Panc1 (cell line): Measurements from ENCODE around the gene PRLR. TPM values are rescaled to one million over a fixed set of nuclear protein-coding genes. Genes with fewer than 3 reads are reported as not detected.

Experiments
- ATAC-seq: fragments of 200-7000 bp; cut with Tn5 transposase; 2 replicates; pipeline ENCODE4 v1.9.1; 2020; ENCODE audit warnings: mild to moderate bottlenecking, moderate library complexity
- BruUV-seq: library from RNA; stranded (reverse); fragments of 400-500 nt; replicated peaks from 2 replicates; lab custom pipeline; 2021; lab: Mats Ljungman, UMichigan
- CTCF ChIA-PET: fragments of 300-600 bp; sonication (Branson Sonifier 250); formaldehyde crosslinking; loops from one replicate; lab custom pipeline; 2022; ENCODE audit warnings: antibody characterized with exemption; lab: Charles Lee
- POLR2A ChIA-PET: fragments of 300-600 bp; sonication (Branson Sonifier 250); formaldehyde crosslinking; loops from one replicate; lab custom pipeline; 2022; ENCODE audit warnings: antibody characterized with exemption; lab: Charles Lee
- DNase-seq: peaks from one replicate; pipeline ENCODE4 v3.0.0-alpha.2; 2010; ENCODE audit warnings: low read depth, low spot score
- H3K27ac ChIP-seq: 2 replicates; pipeline ENCODE4 v1.5.1; 2011; ENCODE audit warnings: mild to moderate bottlenecking, low read length, inconsistent platforms
- H3K27me3 ChIP-seq: fragments of 200-500 bp; sonication (Bioruptor generic); 2 replicates; pipeline ENCODE4 v1.6.0; 2014; ENCODE audit warnings: low read length, inconsistent platforms; ENCODE audit not compliant: control insufficient read depth, insufficient read depth
- H3K36me3 ChIP-seq: fragments of 200-500 bp; sonication (Bioruptor generic); 2 replicates; pipeline ENCODE4 v1.5.1; 2014; ENCODE audit warnings: inconsistent platforms, mild to moderate bottlenecking, low read length, moderate library complexity; ENCODE audit not compliant: control insufficient read depth, insufficient read depth
- H3K4me1 ChIP-seq: 2 replicates; pipeline ENCODE4 v1.5.1; 2011; ENCODE audit warnings: inconsistent platforms, mild to moderate bottlenecking, low read length, moderate library complexity; ENCODE audit not compliant: control insufficient read depth, insufficient read depth
- H3K4me3 ChIP-seq, 2 experiments: 2 replicates each; pipeline ENCODE4 v1.5.1; 2011 to 2012; ENCODE audit warnings: low read depth in 2 of 2, low read length in 2 of 2, mild to moderate bottlenecking in 2 of 2, inconsistent platforms in 1 of 2, moderate library complexity in 1 of 2
- H3K9me3 ChIP-seq: fragments of 200-500 bp; sonication (Bioruptor generic); 2 replicates; pipeline ENCODE4 v1.5.1; 2014; ENCODE audit warnings: low read depth, mild to moderate bottlenecking, inconsistent platforms, low read length, moderate library complexity; ENCODE audit not compliant: control insufficient read depth, insufficient read depth
- POLR2AphosphoS5 ChIP-seq: IDR thresholded peaks from 2 replicates; pipeline ENCODE4 v1.6.1; 2012; ENCODE audit warnings: mild to moderate bottlenecking, low read depth, low read length, moderate library complexity
- SIN3A ChIP-seq: IDR thresholded peaks from 2 replicates; pipeline ENCODE4 v1.6.1; 2012; ENCODE audit warnings: low read depth, mild to moderate bottlenecking, low read length, moderate library complexity, borderline replicate concordance; ENCODE audit not compliant: insufficient read depth
- TCF7L2 ChIP-seq: IDR thresholded peaks from 2 replicates; pipeline ENCODE4 v1.6.1; 2011; ENCODE audit warnings: mild to moderate bottlenecking, low read depth, low read length, inconsistent platforms
- in situ Hi-C: cut with HindIII; loops from 2 replicates; pipeline ENCODE4 v1.10.0; 2016; ENCODE audit warnings: low sequenced_read_pairs, low pct_unique_long_range_greater_than_20kb
- intact Hi-C: fragments of 100-400 bp; cut with micrococcal nuclease; formaldehyde crosslinking; loops from one replicate; pipeline ENCODE4 v1.10.0; 2022; ENCODE audit not compliant: unreplicated experiment
- total RNA-seq: library from RNA; stranded (reverse); gene quantifications from one replicate; pipeline ENCODE4 v1.2.1, GENCODE V29; 2021; ENCODE audit not compliant: unreplicated experiment
- TF ChIP-seq, protein P1 (sequence below): fragments of 450-650 bp; IDR thresholded peaks from 2 replicates; pipeline ENCODE4 v1.5.1; 2017; ENCODE audit warnings: mild to moderate bottlenecking
- TF ChIP-seq, protein P2 (sequence below), 2 experiments: IDR thresholded peaks; 2 replicates each; pipeline ENCODE4 v1.6.1; 2011 to 2012; ENCODE audit warnings: low read depth in 2 of 2, control low read depth in 1 of 2, low read length in 1 of 2, mild to moderate bottlenecking in 1 of 2, moderate library complexity in 1 of 2; ENCODE audit not compliant: insufficient read depth in 1 of 2

The PRLR gene
- total RNA-seq, 1 experiment from 2014 or later = 0.46 TPM

GRCh38 chr5:35044649-35045048 lies 185.6 kb downstream of the PRLR start:
- no peaks in the 10 kb centered on the region for H3K4me1 ChIP-seq
- H3K36me3 ChIP-seq = no peaks in the 10 kb centered on the region
- H3K9me3 ChIP-seq = no peaks in the 10 kb centered on the region
- intact Hi-C loops (no loop called here), in situ Hi-C loops (no loop called here)
- ATAC-seq = no peak
- peaks cover 3% of the 10 kb centered on the region for H3K27me3 ChIP-seq
- TF ChIP-seq SIN3A (no peak), POLR2AphosphoS5 (no peak), TCF7L2 (no peak)
- TF ChIP-seq, protein P1, sequence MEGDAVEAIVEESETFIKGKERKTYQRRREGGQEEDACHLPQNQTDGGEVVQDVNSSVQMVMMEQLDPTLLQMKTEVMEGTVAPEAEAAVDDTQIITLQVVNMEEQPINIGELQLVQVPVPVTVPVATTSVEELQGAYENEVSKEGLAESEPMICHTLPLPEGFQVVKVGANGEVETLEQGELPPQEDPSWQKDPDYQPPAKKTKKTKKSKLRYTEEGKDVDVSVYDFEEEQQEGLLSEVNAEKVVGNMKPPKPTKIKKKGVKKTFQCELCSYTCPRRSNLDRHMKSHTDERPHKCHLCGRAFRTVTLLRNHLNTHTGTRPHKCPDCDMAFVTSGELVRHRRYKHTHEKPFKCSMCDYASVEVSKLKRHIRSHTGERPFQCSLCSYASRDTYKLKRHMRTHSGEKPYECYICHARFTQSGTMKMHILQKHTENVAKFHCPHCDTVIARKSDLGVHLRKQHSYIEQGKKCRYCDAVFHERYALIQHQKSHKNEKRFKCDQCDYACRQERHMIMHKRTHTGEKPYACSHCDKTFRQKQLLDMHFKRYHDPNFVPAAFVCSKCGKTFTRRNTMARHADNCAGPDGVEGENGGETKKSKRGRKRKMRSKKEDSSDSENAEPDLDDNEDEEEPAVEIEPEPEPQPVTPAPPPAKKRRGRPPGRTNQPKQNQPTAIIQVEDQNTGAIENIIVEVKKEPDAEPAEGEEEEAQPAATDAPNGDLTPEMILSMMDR = no peak
- TF ChIP-seq, protein P2, sequence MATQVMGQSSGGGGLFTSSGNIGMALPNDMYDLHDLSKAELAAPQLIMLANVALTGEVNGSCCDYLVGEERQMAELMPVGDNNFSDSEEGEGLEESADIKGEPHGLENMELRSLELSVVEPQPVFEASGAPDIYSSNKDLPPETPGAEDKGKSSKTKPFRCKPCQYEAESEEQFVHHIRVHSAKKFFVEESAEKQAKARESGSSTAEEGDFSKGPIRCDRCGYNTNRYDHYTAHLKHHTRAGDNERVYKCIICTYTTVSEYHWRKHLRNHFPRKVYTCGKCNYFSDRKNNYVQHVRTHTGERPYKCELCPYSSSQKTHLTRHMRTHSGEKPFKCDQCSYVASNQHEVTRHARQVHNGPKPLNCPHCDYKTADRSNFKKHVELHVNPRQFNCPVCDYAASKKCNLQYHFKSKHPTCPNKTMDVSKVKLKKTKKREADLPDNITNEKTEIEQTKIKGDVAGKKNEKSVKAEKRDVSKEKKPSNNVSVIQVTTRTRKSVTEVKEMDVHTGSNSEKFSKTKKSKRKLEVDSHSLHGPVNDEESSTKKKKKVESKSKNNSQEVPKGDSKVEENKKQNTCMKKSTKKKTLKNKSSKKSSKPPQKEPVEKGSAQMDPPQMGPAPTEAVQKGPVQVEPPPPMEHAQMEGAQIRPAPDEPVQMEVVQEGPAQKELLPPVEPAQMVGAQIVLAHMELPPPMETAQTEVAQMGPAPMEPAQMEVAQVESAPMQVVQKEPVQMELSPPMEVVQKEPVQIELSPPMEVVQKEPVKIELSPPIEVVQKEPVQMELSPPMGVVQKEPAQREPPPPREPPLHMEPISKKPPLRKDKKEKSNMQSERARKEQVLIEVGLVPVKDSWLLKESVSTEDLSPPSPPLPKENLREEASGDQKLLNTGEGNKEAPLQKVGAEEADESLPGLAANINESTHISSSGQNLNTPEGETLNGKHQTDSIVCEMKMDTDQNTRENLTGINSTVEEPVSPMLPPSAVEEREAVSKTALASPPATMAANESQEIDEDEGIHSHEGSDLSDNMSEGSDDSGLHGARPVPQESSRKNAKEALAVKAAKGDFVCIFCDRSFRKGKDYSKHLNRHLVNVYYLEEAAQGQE (IDR thresholded peaks at IDR 0.05; ENCODE audit: insufficient read depth in 1 of 2, low read depth in 2 of 2, low read length in 1 of 2) = no peak
- BruUV-seq = no TSS peak
- H3K4me3 ChIP-seq = no peak overlapping the region
- H3K27ac ChIP-seq = no peak overlapping the region
- ChIA-PET CTCF (no interaction called here), POLR2A (no interaction called here)
- no peak for DNase-seq

DNA sequence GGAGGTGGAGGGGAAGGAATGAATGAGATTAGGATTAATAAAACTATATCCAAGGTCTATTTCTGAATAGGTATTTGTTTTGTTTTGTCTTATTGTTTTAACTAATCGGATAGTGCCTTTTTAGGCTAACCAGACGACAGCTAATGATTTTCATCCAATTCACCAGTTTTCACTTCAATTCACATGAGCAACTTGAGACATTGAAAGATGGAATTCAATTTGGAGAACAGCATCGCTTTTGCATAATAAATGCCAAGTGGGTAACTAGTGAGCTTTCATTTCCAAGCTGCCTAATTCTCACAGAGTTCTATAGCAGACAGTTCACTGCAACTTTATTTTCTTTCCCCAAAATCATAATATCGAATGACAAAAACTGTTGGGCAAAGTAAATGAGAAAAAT lies 187.5 kb downstream of the PRLR start:
- TF ChIP-seq, protein P1 = no peak
- TF ChIP-seq, protein P2 (IDR thresholded peaks at IDR 0.05; ENCODE audit: insufficient read depth in 1 of 2, low read depth in 2 of 2, low read length in 1 of 2) = no peak
- TF ChIP-seq POLR2AphosphoS5 (no peak), SIN3A (no peak), TCF7L2 (no peak)
- Histone ChIP-seq H3K36me3 (no peaks in the 10 kb centered on the region), H3K27me3 (peaks cover 7% of the 10 kb centered on the region), H3K4me1 (no peaks in the 10 kb centered on the region), H3K27ac (no peak overlapping the region), H3K4me3 (no peak overlapping the region), H3K9me3 (no peaks in the 10 kb centered on the region)
- ChIA-PET CTCF (no interaction called here), POLR2A (no interaction called here)
- no peak for DNase-seq
- intact Hi-C loops (no loop called here), in situ Hi-C loops (no loop called here)
- no TSS peak for BruUV-seq
- no peak for ATAC-seq
